ENCODE measurements around the gene MOV10. TPM values are rescaled to one million over a fixed set of nuclear protein-coding genes. Genes with fewer than 3 reads are reported as not detected.
A peak's percentile ranks its signal among the peaks of the same experiment; 100 is the strongest.

The MOV10 gene
- total and polyA plus RNA-seq, 2 of the 13 experiments (the other 11 are each of a cell fraction or from before 2014, with no cell fraction given): 56.4 to 58.2 TPM

DNA sequence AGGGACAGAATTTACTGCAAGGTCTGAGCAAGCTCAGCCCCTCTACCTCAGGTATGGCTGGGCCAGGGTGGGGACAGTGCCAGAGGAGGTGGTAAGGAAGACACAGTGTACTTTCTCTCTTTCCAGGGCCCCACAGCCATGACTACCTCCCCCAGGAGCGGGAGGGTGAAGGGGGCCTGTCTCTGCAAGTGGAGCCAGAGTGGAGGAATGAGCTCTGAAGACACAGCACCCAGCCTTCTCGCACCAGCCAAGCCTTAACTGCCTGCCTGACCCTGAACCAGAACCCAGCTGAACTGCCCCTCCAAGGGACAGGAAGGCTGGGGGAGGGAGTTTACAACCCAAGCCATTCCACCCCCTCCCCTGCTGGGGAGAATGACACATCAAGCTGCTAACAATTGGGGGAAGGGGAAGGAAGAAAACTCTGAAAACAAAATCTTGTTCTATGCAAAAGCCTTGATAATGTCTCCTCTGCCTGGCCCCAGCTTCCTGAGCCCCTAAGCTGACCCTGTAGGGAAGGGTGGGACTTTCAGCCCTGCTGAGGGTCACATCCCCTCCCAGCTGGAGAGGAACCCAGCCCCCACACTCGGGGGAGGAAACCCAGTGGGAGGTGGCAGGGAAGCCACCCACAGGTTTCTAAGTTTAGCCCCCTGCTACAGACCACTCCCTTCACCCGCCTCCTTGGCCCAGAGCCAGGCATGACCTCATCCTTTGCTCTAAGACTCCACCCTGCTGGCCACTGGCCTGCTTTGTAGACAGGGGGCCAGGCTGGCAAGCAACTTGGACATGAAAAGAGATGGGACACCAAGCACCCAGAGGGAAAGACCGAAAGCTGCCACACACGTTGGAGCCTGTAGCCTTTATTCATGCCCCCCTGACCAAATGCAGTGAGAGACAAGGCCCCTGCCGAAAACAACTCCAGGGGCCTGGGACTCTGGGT is 26.1 kb downstream of the MOV10 start (continued):
- TF ChIP-seq SMAD9 (CRISPR knock-in tag; IDR thresholded peaks at IDR 0.05) (no peak), KLF9 (CRISPR knock-in tag; IDR thresholded peaks at IDR 0.05; ENCODE audit: low read depth) (0 out of 2 replicates have a peak, but pooled peaks have one; percentile 18), SALL2 (CRISPR knock-in tag; IDR thresholded peaks at IDR 0.05) (no peak), POLR2A (IDR thresholded peaks at IDR 0.05; ENCODE audit: insufficient read depth in 1 of 2, low read depth in 2 of 2, low read length in 2 of 2) (0 out of 4 replicates have a peak, but pooled peaks of 1 of the 2 experiments have one; percentile 20), MEIS2 (CRISPR knock-in tag; IDR thresholded peaks at IDR 0.05) (0 out of 2 replicates have a peak, but pooled peaks have one; percentile 25), POLR2AphosphoS2 (IDR thresholded peaks at IDR 0.05; ENCODE audit: low read depth, low read length) (no peak), SCMH1 (CRISPR knock-in tag; IDR thresholded peaks at IDR 0.05; ENCODE audit: borderline replicate concordance) (no peak), TARDBP (CRISPR knock-in tag; IDR thresholded peaks at IDR 0.05) (peak; percentile 49; the same call in 1 of the 2 replicates), CREB1 (IDR thresholded peaks at IDR 0.05) (0 out of 2 replicates have a peak, but pooled peaks have one; percentile 6), CREB1 (CRISPR knock-in tag; IDR thresholded peaks at IDR 0.05) (no peak), ZMYM4 (CRISPR knock-in tag; IDR thresholded peaks at IDR 0.05) (no peak; the same call in 1 of the 2 replicates), SYNCRIP (IDR thresholded peaks at IDR 0.05; ENCODE audit: insufficient read depth, low read depth, low read length) (no peak), MAFF (IDR thresholded peaks at IDR 0.05; ENCODE audit: low read depth, low read length) (no peak), JUND (CRISPR knock-in tag; IDR thresholded peaks at IDR 0.05) (peak; percentile 92), SPEN (CRISPR knock-in tag; IDR thresholded peaks at IDR 0.05; ENCODE audit: low read depth) (no peak), TEAD3 (CRISPR knock-in tag; optimal IDR thresholded peaks at IDR 0.05; ENCODE audit: borderline replicate concordance) (peak; percentile 31), ZNF766 (CRISPR knock-in tag; IDR thresholded peaks at IDR 0.05; ENCODE audit: borderline replicate concordance) (no peak), ZNF792 (CRISPR knock-in tag; IDR thresholded peaks at IDR 0.05) (peak; percentile 47; the same call in 1 of the 2 replicates), NCOR1 (IDR thresholded peaks at IDR 0.05; ENCODE audit: borderline replicate concordance, low read length) (peak; percentile 29; the same call in 1 of the 2 replicates), ATF1 (CRISPR knock-in tag; IDR thresholded peaks at IDR 0.05) (no peak)
- TF ChIP-seq, protein P1, sequence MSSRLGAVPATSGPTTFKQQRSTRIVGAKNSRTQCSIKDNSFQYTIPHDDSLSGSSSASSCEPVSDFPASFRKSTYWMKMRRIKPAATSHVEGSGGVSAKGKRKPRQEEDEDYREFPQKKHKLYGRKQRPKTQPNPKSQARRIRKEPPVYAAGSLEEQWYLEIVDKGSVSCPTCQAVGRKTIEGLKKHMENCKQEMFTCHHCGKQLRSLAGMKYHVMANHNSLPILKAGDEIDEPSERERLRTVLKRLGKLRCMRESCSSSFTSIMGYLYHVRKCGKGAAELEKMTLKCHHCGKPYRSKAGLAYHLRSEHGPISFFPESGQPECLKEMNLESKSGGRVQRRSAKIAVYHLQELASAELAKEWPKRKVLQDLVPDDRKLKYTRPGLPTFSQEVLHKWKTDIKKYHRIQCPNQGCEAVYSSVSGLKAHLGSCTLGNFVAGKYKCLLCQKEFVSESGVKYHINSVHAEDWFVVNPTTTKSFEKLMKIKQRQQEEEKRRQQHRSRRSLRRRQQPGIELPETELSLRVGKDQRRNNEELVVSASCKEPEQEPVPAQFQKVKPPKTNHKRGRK (CRISPR knock-in tag; IDR thresholded peaks at IDR 0.05): no peak
- TF ChIP-seq, protein P2, sequence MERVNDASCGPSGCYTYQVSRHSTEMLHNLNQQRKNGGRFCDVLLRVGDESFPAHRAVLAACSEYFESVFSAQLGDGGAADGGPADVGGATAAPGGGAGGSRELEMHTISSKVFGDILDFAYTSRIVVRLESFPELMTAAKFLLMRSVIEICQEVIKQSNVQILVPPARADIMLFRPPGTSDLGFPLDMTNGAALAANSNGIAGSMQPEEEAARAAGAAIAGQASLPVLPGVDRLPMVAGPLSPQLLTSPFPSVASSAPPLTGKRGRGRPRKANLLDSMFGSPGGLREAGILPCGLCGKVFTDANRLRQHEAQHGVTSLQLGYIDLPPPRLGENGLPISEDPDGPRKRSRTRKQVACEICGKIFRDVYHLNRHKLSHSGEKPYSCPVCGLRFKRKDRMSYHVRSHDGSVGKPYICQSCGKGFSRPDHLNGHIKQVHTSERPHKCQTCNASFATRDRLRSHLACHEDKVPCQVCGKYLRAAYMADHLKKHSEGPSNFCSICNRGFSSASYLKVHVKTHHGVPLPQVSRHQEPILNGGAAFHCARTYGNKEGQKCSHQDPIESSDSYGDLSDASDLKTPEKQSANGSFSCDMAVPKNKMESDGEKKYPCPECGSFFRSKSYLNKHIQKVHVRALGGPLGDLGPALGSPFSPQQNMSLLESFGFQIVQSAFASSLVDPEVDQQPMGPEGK (CRISPR knock-in tag; IDR thresholded peaks at IDR 0.05): peak; percentile 85
- TF ChIP-seq, protein P3, sequence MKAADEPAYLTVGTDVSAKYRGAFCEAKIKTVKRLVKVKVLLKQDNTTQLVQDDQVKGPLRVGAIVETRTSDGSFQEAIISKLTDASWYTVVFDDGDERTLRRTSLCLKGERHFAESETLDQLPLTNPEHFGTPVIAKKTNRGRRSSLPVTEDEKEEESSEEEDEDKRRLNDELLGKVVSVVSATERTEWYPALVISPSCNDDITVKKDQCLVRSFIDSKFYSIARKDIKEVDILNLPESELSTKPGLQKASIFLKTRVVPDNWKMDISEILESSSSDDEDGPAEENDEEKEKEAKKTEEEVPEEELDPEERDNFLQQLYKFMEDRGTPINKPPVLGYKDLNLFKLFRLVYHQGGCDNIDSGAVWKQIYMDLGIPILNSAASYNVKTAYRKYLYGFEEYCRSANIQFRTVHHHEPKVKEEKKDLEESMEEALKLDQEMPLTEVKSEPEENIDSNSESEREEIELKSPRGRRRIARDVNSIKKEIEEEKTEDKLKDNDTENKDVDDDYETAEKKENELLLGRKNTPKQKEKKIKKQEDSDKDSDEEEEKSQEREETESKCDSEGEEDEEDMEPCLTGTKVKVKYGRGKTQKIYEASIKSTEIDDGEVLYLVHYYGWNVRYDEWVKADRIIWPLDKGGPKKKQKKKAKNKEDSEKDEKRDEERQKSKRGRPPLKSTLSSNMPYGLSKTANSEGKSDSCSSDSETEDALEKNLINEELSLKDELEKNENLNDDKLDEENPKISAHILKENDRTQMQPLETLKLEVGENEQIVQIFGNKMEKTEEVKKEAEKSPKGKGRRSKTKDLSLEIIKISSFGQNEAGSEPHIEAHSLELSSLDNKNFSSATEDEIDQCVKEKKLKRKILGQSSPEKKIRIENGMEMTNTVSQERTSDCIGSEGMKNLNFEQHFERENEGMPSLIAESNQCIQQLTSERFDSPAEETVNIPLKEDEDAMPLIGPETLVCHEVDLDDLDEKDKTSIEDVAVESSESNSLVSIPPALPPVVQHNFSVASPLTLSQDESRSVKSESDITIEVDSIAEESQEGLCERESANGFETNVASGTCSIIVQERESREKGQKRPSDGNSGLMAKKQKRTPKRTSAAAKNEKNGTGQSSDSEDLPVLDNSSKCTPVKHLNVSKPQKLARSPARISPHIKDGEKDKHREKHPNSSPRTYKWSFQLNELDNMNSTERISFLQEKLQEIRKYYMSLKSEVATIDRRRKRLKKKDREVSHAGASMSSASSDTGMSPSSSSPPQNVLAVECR (CRISPR knock-in tag; IDR thresholded peaks at IDR 0.05; ENCODE audit: borderline replicate concordance): peak; percentile 66; the same call in 1 of the 2 replicates
